Tongue (tissue), 2 donors: ENCODE data around the gene KATNB1. TPM values are rescaled to one million over a fixed set of nuclear protein-coding genes. Genes with fewer than 3 reads are reported as not detected.
A peak's percentile ranks its signal among the peaks of the same experiment; 100 is the strongest.
"Not testable (repeated sequence)": the region's sequence is repeated elsewhere in the genome, so short reads cannot be mapped to it uniquely, and the experiment has no call there.

Experiments
- DNase-seq: peaks from one replicate; pipeline ENCODE4 v3.0.0-alpha.2; 2015
- total RNA-seq: library from RNA; depleted of rRNA; stranded (reverse); fragments of >200 nt; gene quantifications from one replicate; pipeline ENCODE4 v1.2.3, GENCODE V29; 2014

Gene KATNB1
- total RNA-seq, 1 donor from 2014 or later: 27.6 TPM

GRCh38 chr16:57726433-57726947 lies 9.1 kb upstream of the KATNB1 start:
- DNase-seq: no peak

- DNase-seq: no peak
Measured at GRCh38 chr16:57727610-57728009, 8.0 kb upstream of the KATNB1 start.

- DNase-seq: no peak
Measured at GRCh38 chr16:57728336-57729181, 7.0 kb upstream of the KATNB1 start.

- DNase-seq: no peak
Measured at GRCh38 chr16:57729182-57729484, 6.4 kb upstream of the KATNB1 start.

- not testable (repeated sequence) for DNase-seq
Measured at GRCh38 chr16:57729852-57730251, 5.7 kb upstream of the KATNB1 start.

GRCh38 chr16:57730771-57731730 lies 4.5 kb upstream of the KATNB1 start:
- no peak for DNase-seq

GRCh38 chr16:57732037-57732436 lies 3.5 kb upstream of the KATNB1 start:
- DNase-seq: no peak

- no peak for DNase-seq
Measured at GRCh38 chr16:57732714-57733113, 2.9 kb upstream of the KATNB1 start.

GRCh38 chr16:57734308-57734924 lies 1.2 kb upstream of the KATNB1 start:
- no peak for DNase-seq

GRCh38 chr16:57734925-57735754 lies 430 bp upstream of the KATNB1 start:
- peak; percentile 100 for DNase-seq

- peak; percentile 83 for DNase-seq
Measured at GRCh38 chr16:57736419-57737351, 1.1 kb downstream of the KATNB1 start.

- no peak for DNase-seq
Measured at GRCh38 chr16:57738844-57739243, 3.3 kb downstream of the KATNB1 start.

- DNase-seq: no peak
Measured at GRCh38 chr16:57739756-57740422, 4.3 kb downstream of the KATNB1 start.

GRCh38 chr16:57740423-57741071 lies 5.0 kb downstream of the KATNB1 start:
- no peak for DNase-seq

GRCh38 chr16:57741660-57742191 lies 6.2 kb downstream of the KATNB1 start:
- DNase-seq: peak; percentile 83

- no peak for DNase-seq
Measured at GRCh38 chr16:57742543-57742942, 7.0 kb downstream of the KATNB1 start.

GRCh38 chr16:57743458-57743857 lies 7.9 kb downstream of the KATNB1 start:
- peak; percentile 61 for DNase-seq

- no peak for DNase-seq
Measured at GRCh38 chr16:57743886-57744641, 8.5 kb downstream of the KATNB1 start.

- no peak for DNase-seq
Measured at GRCh38 chr16:57744642-57744903, 9.0 kb downstream of the KATNB1 start.
